Activated naive CD4-positive, alpha-beta T cell treated with anti-CD3 and anti-CD28 coated beads, Interleukin-2, amount 50 U/mL, for 24 hours (primary cell): ENCODE results near the gene MERTK.
A peak's percentile ranks its signal among the peaks of the same experiment; 100 is the strongest.
"Not testable (repeated sequence)": the region's sequence is repeated elsewhere in the genome, so short reads cannot be mapped to it uniquely, and the experiment has no call there.

Source experiments
- H3K27ac Mint-ChIP-seq: one replicate; pipeline ENCODE4 v1.8.0; 2021; ENCODE audit warnings: mild to moderate bottlenecking, mixed read lengths
- H3K27me3 Mint-ChIP-seq: one replicate; pipeline ENCODE4 v1.8.0; 2021; ENCODE audit warnings: mixed read lengths
- H3K36me3 Mint-ChIP-seq: one replicate; pipeline ENCODE4 v1.8.0; 2021; ENCODE audit warnings: mixed read lengths
- H3K4me1 Mint-ChIP-seq: one replicate; pipeline ENCODE4 v1.8.0; 2021; ENCODE audit warnings: mixed read lengths
- H3K4me3 Mint-ChIP-seq: one replicate; pipeline ENCODE4 v1.8.0; 2021; ENCODE audit warnings: mild to moderate bottlenecking, mixed read lengths
- H3K9me3 Mint-ChIP-seq: one replicate; pipeline ENCODE4 v1.8.0; 2021; ENCODE audit warnings: mixed read lengths

The MERTK gene

GRCh38 chr2:112024896-112025491, 126.6 kb downstream of the MERTK start:
- Mint-ChIP-seq H3K9me3 (no peaks in the 10 kb centered on the region), H3K27ac (no peak overlapping the region), H3K27me3 (no peaks in the 10 kb centered on the region), H3K4me3 (no peak overlapping the region), H3K4me1 (no peaks in the 10 kb centered on the region), H3K36me3 (no peaks in the 10 kb centered on the region)

- Mint-ChIP-seq H3K36me3 (no peaks in the 10 kb centered on the region), H3K27ac (no peak overlapping the region), H3K9me3 (no peaks in the 10 kb centered on the region), H3K4me1 (no peaks in the 10 kb centered on the region), H3K27me3 (no peaks in the 10 kb centered on the region), H3K4me3 (no peak overlapping the region)
Measured at GRCh38 chr2:112026509-112026908, 128.1 kb downstream of the MERTK start.

GRCh38 chr2:112027767-112028166, 129.4 kb downstream of the MERTK start:
- Mint-ChIP-seq H3K4me3 (no peak overlapping the region), H3K36me3 (no peaks in the 10 kb centered on the region), H3K9me3 (no peaks in the 10 kb centered on the region), H3K27me3 (no peaks in the 10 kb centered on the region), H3K4me1 (peaks cover 5% of the 10 kb centered on the region), H3K27ac (no peak overlapping the region)

- no peak overlapping the region for H3K4me3 Mint-ChIP-seq
- H3K27ac Mint-ChIP-seq, result no peak overlapping the region
Measured at GRCh38 chr2:112029164-112029563, 130.8 kb downstream of the MERTK start.

GRCh38 chr2:112031473-112032223, 133.2 kb downstream of the MERTK start:
- Mint-ChIP-seq H3K4me3 (no peak overlapping the region), H3K36me3 (no peaks in the 10 kb centered on the region), H3K27me3 (no peaks in the 10 kb centered on the region), H3K27ac (no peak overlapping the region), H3K9me3 (no peaks in the 10 kb centered on the region), H3K4me1 (peaks cover 5% of the 10 kb centered on the region)

More at GRCh38 chr2:112029164-112029563, 130.8 kb downstream of the MERTK start:
- Mint-ChIP-seq H3K36me3 (no peaks in the 10 kb centered on the region), H3K9me3 (no peaks in the 10 kb centered on the region), H3K4me1 (peaks cover 5% of the 10 kb centered on the region), H3K27me3 (no peaks in the 10 kb centered on the region)

- no peaks in the 10 kb centered on the region for H3K36me3 Mint-ChIP-seq
- no peaks in the 10 kb centered on the region for H3K9me3 Mint-ChIP-seq
- no peak overlapping the region for H3K27ac Mint-ChIP-seq
- no peaks in the 10 kb centered on the region for H3K27me3 Mint-ChIP-seq
- peaks cover 5% of the 10 kb centered on the region for H3K4me1 Mint-ChIP-seq
- H3K4me3 Mint-ChIP-seq, result no peak overlapping the region
Measured at GRCh38 chr2:112032224-112032586, 133.8 kb downstream of the MERTK start.

- peaks cover 3% of the 10 kb centered on the region for H3K36me3 Mint-ChIP-seq
- no peak overlapping the region for H3K4me3 Mint-ChIP-seq
- H3K4me1 Mint-ChIP-seq, result peaks cover 5% of the 10 kb centered on the region
- H3K9me3 Mint-ChIP-seq, result peaks cover 5% of the 10 kb centered on the region
- H3K27ac Mint-ChIP-seq, result no peak overlapping the region
- H3K27me3 Mint-ChIP-seq, result no peaks in the 10 kb centered on the region
Measured at GRCh38 chr2:112032689-112033465, 134.5 kb downstream of the MERTK start.

- Mint-ChIP-seq H3K27me3 (no peaks in the 10 kb centered on the region), H3K36me3 (peaks cover 3% of the 10 kb centered on the region), H3K4me1 (peaks cover 5% of the 10 kb centered on the region), H3K9me3 (peaks cover 5% of the 10 kb centered on the region), H3K27ac (no peak overlapping the region), H3K4me3 (no peak overlapping the region)
Measured at GRCh38 chr2:112033600-112033999, 135.2 kb downstream of the MERTK start.

GRCh38 chr2:112034924-112035323, 136.5 kb downstream of the MERTK start:
- Mint-ChIP-seq H3K27me3 (no peaks in the 10 kb centered on the region), H3K9me3 (peaks cover 5% of the 10 kb centered on the region), H3K27ac (no peak overlapping the region), H3K4me3 (no peak overlapping the region), H3K36me3 (peaks cover 3% of the 10 kb centered on the region), H3K4me1 (peaks cover 5% of the 10 kb centered on the region)

GRCh38 chr2:112035786-112036185, 137.4 kb downstream of the MERTK start:
- Mint-ChIP-seq H3K4me3 (no peak overlapping the region), H3K27me3 (no peaks in the 10 kb centered on the region), H3K4me1 (peaks cover 5% of the 10 kb centered on the region), H3K9me3 (peaks cover 5% of the 10 kb centered on the region), H3K27ac (no peak overlapping the region), H3K36me3 (peaks cover 3% of the 10 kb centered on the region)

- H3K4me1 Mint-ChIP-seq, H3K36me3 Mint-ChIP-seq, H3K27ac Mint-ChIP-seq, H3K27me3 Mint-ChIP-seq, H3K4me3 Mint-ChIP-seq, H3K9me3 Mint-ChIP-seq: not testable (repeated sequence)
Measured at GRCh38 chr2:112039556-112039955, 141.1 kb downstream of the MERTK start.

- not testable (repeated sequence) for H3K9me3 Mint-ChIP-seq, H3K27me3 Mint-ChIP-seq, H3K27ac Mint-ChIP-seq, H3K4me1 Mint-ChIP-seq, H3K4me3 Mint-ChIP-seq, H3K36me3 Mint-ChIP-seq
Measured at GRCh38 chr2:112040066-112040465, 141.7 kb downstream of the MERTK start.

GRCh38 chr2:112041460-112041859, 143.1 kb downstream of the MERTK start:
- not testable (repeated sequence) for H3K4me3 Mint-ChIP-seq, H3K27ac Mint-ChIP-seq, H3K4me1 Mint-ChIP-seq, H3K9me3 Mint-ChIP-seq, H3K27me3 Mint-ChIP-seq, H3K36me3 Mint-ChIP-seq

GRCh38 chr2:112045446-112046014, 147.1 kb downstream of the MERTK start:
- no peaks in the 10 kb centered on the region for H3K36me3 Mint-ChIP-seq
- H3K4me3 Mint-ChIP-seq, result no peak overlapping the region
- H3K4me1 Mint-ChIP-seq, result no peaks in the 10 kb centered on the region
- H3K9me3 Mint-ChIP-seq, result peaks cover 4% of the 10 kb centered on the region
- no peak overlapping the region for H3K27ac Mint-ChIP-seq
- no peaks in the 10 kb centered on the region for H3K27me3 Mint-ChIP-seq

GRCh38 chr2:112046231-112046630, 147.8 kb downstream of the MERTK start:
- Mint-ChIP-seq H3K27me3 (no peaks in the 10 kb centered on the region), H3K4me1 (no peaks in the 10 kb centered on the region), H3K9me3 (peaks cover 4% of the 10 kb centered on the region), H3K4me3 (no peak overlapping the region), H3K27ac (peak overlapping the region; percentile 31), H3K36me3 (no peaks in the 10 kb centered on the region)
